ENCODE data around the gene USP32. TPM values are rescaled to one million over a fixed set of nuclear protein-coding genes. Genes with fewer than 3 reads are reported as not detected.
"Not testable (repeated sequence)": the region's sequence is repeated elsewhere in the genome, so short reads cannot be mapped to it uniquely, and the experiment has no call there.

The USP32 gene
- polyA plus RNA-seq, 4 donors = 10.3 to 21.9 (median 15.1) TPM

GRCh38 chr17:60315650-60316049 lies 76.3 kb downstream of the USP32 start:
- WGBS, 3 donors = 71 to 86% (median 78%) methylated on average over 2 of the region's 2 CpGs
- FAIRE-seq = no peak
- Histone ChIP-seq H3K4me3 (ENCODE audit: low read depth in 1 of 3, low read length in 3 of 3) (no peak overlapping the region), H3K4me1 (ENCODE audit: control insufficient read depth in 3 of 3, insufficient read depth in 2 of 3, low read depth in 1 of 3, low read length in 2 of 3) (no peaks in the 10 kb centered on the region), H3K36me3 (ENCODE audit: control insufficient read depth in 3 of 3, insufficient read depth in 2 of 3, low read depth in 1 of 3, low read length in 3 of 3) (no peaks in the 10 kb centered on the region), H3K9me3 (ENCODE audit: control insufficient read depth in 2 of 2, insufficient read depth in 1 of 2, low read depth in 1 of 2, low read length in 1 of 2) (no peaks in the 10 kb centered on the region), H3K27ac (ENCODE audit: low read depth in 1 of 3, low read length in 2 of 3) (no peak overlapping the region), H3K27me3 (ENCODE audit: control insufficient read depth in 3 of 3, insufficient read depth in 3 of 3, low read length in 3 of 3) (no peaks in the 10 kb centered on the region)
- peak in 1 of 2 donors; percentile 43 for DNase-seq

GRCh38 chr17:60314900-60315299 lies 77.0 kb downstream of the USP32 start:
- not testable (repeated sequence) for H3K36me3 ChIP-seq (ENCODE audit: control insufficient read depth in 3 of 3, insufficient read depth in 2 of 3, low read depth in 1 of 3, low read length in 3 of 3); DNase-seq; H3K27ac ChIP-seq (ENCODE audit: low read depth in 1 of 3, low read length in 2 of 3); H3K27me3 ChIP-seq (ENCODE audit: control insufficient read depth in 3 of 3, insufficient read depth in 3 of 3, low read length in 3 of 3); H3K4me3 ChIP-seq (ENCODE audit: low read depth in 1 of 3, low read length in 3 of 3); H3K9me3 ChIP-seq (ENCODE audit: control insufficient read depth in 2 of 2, insufficient read depth in 1 of 2, low read depth in 1 of 2, low read length in 1 of 2); H3K4me1 ChIP-seq (ENCODE audit: control insufficient read depth in 3 of 3, insufficient read depth in 2 of 3, low read depth in 1 of 3, low read length in 2 of 3); FAIRE-seq
- WGBS, 3 donors = 67 to 77% (median 72%) methylated on average over 8 of the region's 8 CpGs

GRCh38 chr17:60314423-60314822 lies 77.5 kb downstream of the USP32 start:
- Histone ChIP-seq H3K36me3 (ENCODE audit: control insufficient read depth in 3 of 3, insufficient read depth in 2 of 3, low read depth in 1 of 3, low read length in 3 of 3) (no peaks in the 10 kb centered on the region), H3K4me1 (ENCODE audit: control insufficient read depth in 3 of 3, insufficient read depth in 2 of 3, low read depth in 1 of 3, low read length in 2 of 3) (no peaks in the 10 kb centered on the region), H3K27me3 (ENCODE audit: control insufficient read depth in 3 of 3, insufficient read depth in 3 of 3, low read length in 3 of 3) (no peaks in the 10 kb centered on the region), H3K4me3 (ENCODE audit: low read depth in 1 of 3, low read length in 3 of 3) (no peak overlapping the region), H3K27ac (ENCODE audit: low read depth in 1 of 3, low read length in 2 of 3) (no peak overlapping the region), H3K9me3 (ENCODE audit: control insufficient read depth in 2 of 2, insufficient read depth in 1 of 2, low read depth in 1 of 2, low read length in 1 of 2) (no peaks in the 10 kb centered on the region)
- WGBS, 3 donors = 70 to 100% (median 88%) methylated on average over 1 of the region's 1 CpG
- FAIRE-seq = no peak
- DNase-seq = no peak

- Histone ChIP-seq H3K27me3 (ENCODE audit: control insufficient read depth in 3 of 3, insufficient read depth in 3 of 3, low read length in 3 of 3) (no peaks in the 10 kb centered on the region), H3K9me3 (ENCODE audit: control insufficient read depth in 2 of 2, insufficient read depth in 1 of 2, low read depth in 1 of 2, low read length in 1 of 2) (no peaks in the 10 kb centered on the region), H3K36me3 (ENCODE audit: control insufficient read depth in 3 of 3, insufficient read depth in 2 of 3, low read depth in 1 of 3, low read length in 3 of 3) (peaks cover 0 to 5% (median 0%) of the 10 kb centered on the region in 3 donors), H3K4me1 (ENCODE audit: control insufficient read depth in 3 of 3, insufficient read depth in 2 of 3, low read depth in 1 of 3, low read length in 2 of 3) (no peaks in the 10 kb centered on the region), H3K27ac (ENCODE audit: low read depth in 1 of 3, low read length in 2 of 3) (no peak overlapping the region), H3K4me3 (ENCODE audit: low read depth in 1 of 3, low read length in 3 of 3) (no peak overlapping the region)
- WGBS, 3 donors = 81 to 95% (median 91%) methylated on average over 2 of the region's 2 CpGs
- no peak for FAIRE-seq
- no peak for DNase-seq
Observed at GRCh38 chr17:60311936-60312335, 80.0 kb downstream of the USP32 start.

- Histone ChIP-seq H3K27ac (ENCODE audit: low read depth in 1 of 3, low read length in 2 of 3) (no peak overlapping the region), H3K4me1 (ENCODE audit: control insufficient read depth in 3 of 3, insufficient read depth in 2 of 3, low read depth in 1 of 3, low read length in 2 of 3) (no peaks in the 10 kb centered on the region), H3K9me3 (ENCODE audit: control insufficient read depth in 2 of 2, insufficient read depth in 1 of 2, low read depth in 1 of 2, low read length in 1 of 2) (no peaks in the 10 kb centered on the region), H3K4me3 (ENCODE audit: low read depth in 1 of 3, low read length in 3 of 3) (no peak overlapping the region), H3K27me3 (ENCODE audit: control insufficient read depth in 3 of 3, insufficient read depth in 3 of 3, low read length in 3 of 3) (no peaks in the 10 kb centered on the region), H3K36me3 (ENCODE audit: control insufficient read depth in 3 of 3, insufficient read depth in 2 of 3, low read depth in 1 of 3, low read length in 3 of 3) (peaks cover 0 to 5% (median 0%) of the 10 kb centered on the region in 3 donors)
- 95 to 98% (median 96%) methylated on average over 2 of the region's 2 CpGs for WGBS, 3 donors
- no peak for DNase-seq
- no peak for FAIRE-seq
Observed at GRCh38 chr17:60311186-60311585, 80.7 kb downstream of the USP32 start.

- Histone ChIP-seq H3K4me3 (ENCODE audit: low read depth in 1 of 3, low read length in 3 of 3) (no peak overlapping the region), H3K27ac (ENCODE audit: low read depth in 1 of 3, low read length in 2 of 3) (no peak overlapping the region), H3K27me3 (ENCODE audit: control insufficient read depth in 3 of 3, insufficient read depth in 3 of 3, low read length in 3 of 3) (no peaks in the 10 kb centered on the region), H3K9me3 (ENCODE audit: control insufficient read depth in 2 of 2, insufficient read depth in 1 of 2, low read depth in 1 of 2, low read length in 1 of 2) (peaks cover 0 to 3% of the 10 kb centered on the region in 2 donors), H3K4me1 (ENCODE audit: control insufficient read depth in 3 of 3, insufficient read depth in 2 of 3, low read depth in 1 of 3, low read length in 2 of 3) (peaks cover 0 to 3% (median 2%) of the 10 kb centered on the region in 3 donors), H3K36me3 (ENCODE audit: control insufficient read depth in 3 of 3, insufficient read depth in 2 of 3, low read depth in 1 of 3, low read length in 3 of 3) (peaks cover 0 to 5% (median 0%) of the 10 kb centered on the region in 3 donors)
- DNase-seq = peak; percentile 33 to 67
- FAIRE-seq = no peak
- WGBS, 3 donors = 42 to 47% (median 44%) methylated on average over 4 of the region's 4 CpGs
Observed at GRCh38 chr17:60305141-60305540, 86.8 kb downstream of the USP32 start.

GRCh38 chr17:60304502-60304901 lies 87.4 kb downstream of the USP32 start:
- WGBS, 3 donors = 57 to 86% (median 64%) methylated on average over 2 of the region's 2 CpGs
- no peaks in the 10 kb centered on the region for H3K27me3 ChIP-seq (ENCODE audit: control insufficient read depth in 3 of 3, insufficient read depth in 3 of 3, low read length in 3 of 3)
- peaks cover 0 to 3% of the 10 kb centered on the region in 2 donors for H3K9me3 ChIP-seq (ENCODE audit: control insufficient read depth in 2 of 2, insufficient read depth in 1 of 2, low read depth in 1 of 2, low read length in 1 of 2)
- peaks cover 0 to 5% (median 0%) of the 10 kb centered on the region in 3 donors for H3K36me3 ChIP-seq (ENCODE audit: control insufficient read depth in 3 of 3, insufficient read depth in 2 of 3, low read depth in 1 of 3, low read length in 3 of 3)
- peaks cover 0 to 3% (median 2%) of the 10 kb centered on the region in 3 donors for H3K4me1 ChIP-seq (ENCODE audit: control insufficient read depth in 3 of 3, insufficient read depth in 2 of 3, low read depth in 1 of 3, low read length in 2 of 3)
- no peak overlapping the region for H3K4me3 ChIP-seq (ENCODE audit: low read depth in 1 of 3, low read length in 3 of 3)
- H3K27ac ChIP-seq (ENCODE audit: low read depth in 1 of 3, low read length in 2 of 3) = no peak overlapping the region
- FAIRE-seq (no peak), DNase-seq (no peak)

GRCh38 chr17:60303406-60304099 lies 88.4 kb downstream of the USP32 start:
- no peak overlapping the region for H3K27ac ChIP-seq (ENCODE audit: low read depth in 1 of 3, low read length in 2 of 3)
- H3K36me3 ChIP-seq (ENCODE audit: control insufficient read depth in 3 of 3, insufficient read depth in 2 of 3, low read depth in 1 of 3, low read length in 3 of 3) = peaks cover 0 to 5% (median 0%) of the 10 kb centered on the region in 3 donors
- no peaks in the 10 kb centered on the region for H3K27me3 ChIP-seq (ENCODE audit: control insufficient read depth in 3 of 3, insufficient read depth in 3 of 3, low read length in 3 of 3)
- peak overlapping the region in 1 of 3 donors; percentile 15 for H3K4me3 ChIP-seq (ENCODE audit: low read depth in 1 of 3, low read length in 3 of 3)
- H3K9me3 ChIP-seq (ENCODE audit: control insufficient read depth in 2 of 2, insufficient read depth in 1 of 2, low read depth in 1 of 2, low read length in 1 of 2) = peaks cover 0 to 3% of the 10 kb centered on the region in 2 donors
- no peak for FAIRE-seq
- H3K4me1 ChIP-seq (ENCODE audit: control insufficient read depth in 3 of 3, insufficient read depth in 2 of 3, low read depth in 1 of 3, low read length in 2 of 3) = peaks cover 0 to 3% (median 2%) of the 10 kb centered on the region in 3 donors
- DNase-seq = no peak
- 79 to 96% (median 89%) methylated on average over 3 of the region's 3 CpGs for WGBS, 3 donors

- Histone ChIP-seq H3K4me3 (ENCODE audit: low read depth in 1 of 3, low read length in 3 of 3) (no peak overlapping the region), H3K27ac (ENCODE audit: low read depth in 1 of 3, low read length in 2 of 3) (no peak overlapping the region), H3K4me1 (ENCODE audit: control insufficient read depth in 3 of 3, insufficient read depth in 2 of 3, low read depth in 1 of 3, low read length in 2 of 3) (peaks cover 0 to 3% (median 2%) of the 10 kb centered on the region in 3 donors), H3K9me3 (ENCODE audit: control insufficient read depth in 2 of 2, insufficient read depth in 1 of 2, low read depth in 1 of 2, low read length in 1 of 2) (peaks cover 0 to 3% of the 10 kb centered on the region in 2 donors), H3K27me3 (ENCODE audit: control insufficient read depth in 3 of 3, insufficient read depth in 3 of 3, low read length in 3 of 3) (no peaks in the 10 kb centered on the region), H3K36me3 (ENCODE audit: control insufficient read depth in 3 of 3, insufficient read depth in 2 of 3, low read depth in 1 of 3, low read length in 3 of 3) (no peaks in the 10 kb centered on the region)
- FAIRE-seq (no peak), DNase-seq (no peak)
- WGBS, 3 donors = 69 to 95% (median 83%) methylated on average over 1 of the region's 1 CpG
Observed at GRCh38 chr17:60301649-60302048, 90.3 kb downstream of the USP32 start.
